Activated naive CD4-positive, alpha-beta T cell treated with anti-CD3 and anti-CD28 coated beads, Interleukin-2, amount 50 U/mL, for 24 hours (primary cell): ENCODE results near the gene CREG2.

Experiments used
- H3K27ac Mint-ChIP-seq: one replicate; pipeline ENCODE4 v1.8.0; 2021; ENCODE audit warnings: mild to moderate bottlenecking, mixed read lengths
- H3K27me3 Mint-ChIP-seq: one replicate; pipeline ENCODE4 v1.8.0; 2021; ENCODE audit warnings: mixed read lengths
- H3K36me3 Mint-ChIP-seq: one replicate; pipeline ENCODE4 v1.8.0; 2021; ENCODE audit warnings: mixed read lengths
- H3K4me1 Mint-ChIP-seq: one replicate; pipeline ENCODE4 v1.8.0; 2021; ENCODE audit warnings: mixed read lengths
- H3K4me3 Mint-ChIP-seq: one replicate; pipeline ENCODE4 v1.8.0; 2021; ENCODE audit warnings: mild to moderate bottlenecking, mixed read lengths
- H3K9me3 Mint-ChIP-seq: one replicate; pipeline ENCODE4 v1.8.0; 2021; ENCODE audit warnings: mixed read lengths

The CREG2 gene

GRCh38 chr2:101349893-101350662 lies 37.2 kb downstream of the CREG2 start:
- Mint-ChIP-seq H3K4me3 (no peak overlapping the region), H3K9me3 (no peaks in the 10 kb centered on the region), H3K27me3 (no peaks in the 10 kb centered on the region), H3K4me1 (peaks cover 11% of the 10 kb centered on the region), H3K36me3 (no peaks in the 10 kb centered on the region), H3K27ac (peak overlapping the region; percentile 59)

DNA sequence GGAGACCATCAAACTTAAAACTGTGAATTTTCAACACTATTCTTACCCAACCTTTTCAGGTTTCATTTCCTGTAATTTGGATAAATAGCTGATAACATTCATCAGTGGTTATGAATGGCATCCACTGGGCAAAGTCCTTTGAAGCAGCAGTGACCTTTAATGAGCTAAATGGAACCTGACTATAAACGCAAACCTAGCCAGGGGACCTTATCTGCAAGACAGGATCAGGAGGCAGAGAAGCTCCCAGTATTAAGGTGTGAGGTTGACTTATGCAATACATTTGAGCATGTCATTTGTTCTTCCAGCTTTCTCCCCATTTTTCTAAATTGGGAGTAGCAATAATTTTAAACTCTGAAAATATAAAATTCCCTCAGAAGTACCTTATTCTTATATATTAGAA lies 38.4 kb downstream of the CREG2 start:
- H3K9me3 Mint-ChIP-seq, result no peaks in the 10 kb centered on the region
- H3K27me3 Mint-ChIP-seq, result no peaks in the 10 kb centered on the region
- no peak overlapping the region for H3K27ac Mint-ChIP-seq
- no peak overlapping the region for H3K4me3 Mint-ChIP-seq
- no peaks in the 10 kb centered on the region for H3K36me3 Mint-ChIP-seq
- H3K4me1 Mint-ChIP-seq, result peaks cover 11% of the 10 kb centered on the region

- Mint-ChIP-seq H3K4me3 (no peak overlapping the region), H3K36me3 (no peaks in the 10 kb centered on the region), H3K4me1 (peaks cover 22% of the 10 kb centered on the region), H3K27me3 (no peaks in the 10 kb centered on the region), H3K9me3 (no peaks in the 10 kb centered on the region), H3K27ac (no peak overlapping the region)
Observed at GRCh38 chr2:101346909-101347308, 40.4 kb downstream of the CREG2 start.

- no peaks in the 10 kb centered on the region for H3K36me3 Mint-ChIP-seq
- H3K27me3 Mint-ChIP-seq, result no peaks in the 10 kb centered on the region
- no peak overlapping the region for H3K27ac Mint-ChIP-seq
- no peaks in the 10 kb centered on the region for H3K9me3 Mint-ChIP-seq
- no peak overlapping the region for H3K4me3 Mint-ChIP-seq
- H3K4me1 Mint-ChIP-seq, result peaks cover 32% of the 10 kb centered on the region
Observed at GRCh38 chr2:101344137-101344536, 43.2 kb downstream of the CREG2 start.

DNA sequence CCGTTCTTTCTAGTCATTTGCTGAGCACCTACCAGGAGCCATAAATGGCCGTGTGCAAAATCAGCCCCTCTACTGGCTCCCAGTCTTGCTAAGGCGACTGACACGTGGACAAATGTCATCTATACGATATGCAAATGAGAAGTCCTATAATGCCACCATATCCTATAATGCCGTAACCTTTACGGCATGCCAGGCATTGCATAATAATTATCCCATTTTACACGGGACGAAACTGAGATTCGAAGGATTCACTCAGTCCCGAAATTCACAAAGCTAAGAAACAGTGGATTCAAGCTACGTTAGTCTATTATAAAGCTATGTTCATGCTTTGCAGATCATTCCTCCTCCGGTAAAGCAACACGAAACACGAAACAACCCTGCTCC lies 44.7 kb downstream of the CREG2 start:
- peaks cover 32% of the 10 kb centered on the region for H3K4me1 Mint-ChIP-seq
- no peak overlapping the region for H3K4me3 Mint-ChIP-seq
- H3K27me3 Mint-ChIP-seq, result no peaks in the 10 kb centered on the region
- H3K27ac Mint-ChIP-seq, result no peak overlapping the region
- H3K36me3 Mint-ChIP-seq, result no peaks in the 10 kb centered on the region
- no peaks in the 10 kb centered on the region for H3K9me3 Mint-ChIP-seq

DNA sequence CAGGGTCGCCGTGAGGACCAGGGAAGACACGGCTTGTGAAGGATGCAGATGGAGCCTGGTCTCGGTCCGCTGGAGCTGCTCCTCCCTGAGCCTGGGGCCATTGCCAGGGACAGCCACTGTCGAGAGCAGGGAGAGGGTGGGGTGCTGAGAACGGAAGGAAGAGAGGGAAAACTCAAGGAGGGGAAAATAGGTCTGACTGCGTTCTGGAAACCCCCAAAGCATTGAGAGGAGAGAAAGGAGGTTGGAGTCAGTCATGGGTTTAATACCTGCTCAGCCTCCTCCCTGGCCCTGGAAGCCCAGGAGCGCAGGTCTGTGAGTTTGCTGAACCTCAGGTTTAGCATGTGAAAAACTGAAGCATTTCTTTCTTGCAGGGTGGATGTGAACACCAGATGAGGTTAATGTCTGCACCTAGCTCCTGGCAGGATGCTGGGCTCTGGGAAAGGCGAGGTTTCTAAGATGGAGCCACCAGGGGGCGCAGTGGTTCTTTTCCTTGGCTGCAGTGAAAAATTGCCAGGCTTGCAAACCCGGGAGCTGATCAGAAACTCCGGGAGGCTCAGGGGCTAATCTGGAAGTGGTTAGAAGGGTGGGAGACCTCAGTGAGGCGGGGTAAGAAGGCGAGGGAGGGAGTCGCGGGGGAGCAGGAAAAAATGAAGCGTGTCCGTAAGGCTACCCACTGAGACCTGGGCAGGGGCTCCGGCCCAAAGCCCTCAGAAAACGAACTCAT lies 45.2 kb downstream of the CREG2 start:
- peak overlapping the region; percentile 62 for H3K27ac Mint-ChIP-seq
- H3K4me1 Mint-ChIP-seq, result peaks cover 33% of the 10 kb centered on the region
- no peak overlapping the region for H3K4me3 Mint-ChIP-seq
- H3K36me3 Mint-ChIP-seq, result no peaks in the 10 kb centered on the region
- H3K9me3 Mint-ChIP-seq, result no peaks in the 10 kb centered on the region
- H3K27me3 Mint-ChIP-seq, result no peaks in the 10 kb centered on the region

DNA sequence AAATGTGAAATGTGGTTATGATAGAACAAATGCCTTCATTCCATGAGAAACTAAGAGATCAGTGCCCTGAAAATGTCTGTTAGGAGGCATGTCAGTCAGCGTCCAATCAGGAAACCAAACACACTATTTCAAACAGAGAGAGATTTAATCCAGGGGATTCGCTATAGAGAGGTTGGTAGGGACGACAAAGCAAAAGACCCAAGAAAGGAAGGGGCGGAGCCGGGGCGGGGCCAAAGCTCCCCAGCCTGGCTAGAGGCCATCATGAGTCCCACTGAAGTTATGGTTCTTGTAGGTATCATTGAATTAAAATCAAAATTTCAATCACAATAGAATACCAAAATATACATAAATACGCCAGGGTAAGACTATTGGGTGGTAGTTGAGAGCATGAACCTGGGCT lies 45.9 kb downstream of the CREG2 start:
- no peak overlapping the region for H3K4me3 Mint-ChIP-seq
- no peaks in the 10 kb centered on the region for H3K36me3 Mint-ChIP-seq
- peaks cover 36% of the 10 kb centered on the region for H3K4me1 Mint-ChIP-seq
- H3K9me3 Mint-ChIP-seq, result no peaks in the 10 kb centered on the region
- H3K27me3 Mint-ChIP-seq, result no peaks in the 10 kb centered on the region
- no peak overlapping the region for H3K27ac Mint-ChIP-seq

DNA sequence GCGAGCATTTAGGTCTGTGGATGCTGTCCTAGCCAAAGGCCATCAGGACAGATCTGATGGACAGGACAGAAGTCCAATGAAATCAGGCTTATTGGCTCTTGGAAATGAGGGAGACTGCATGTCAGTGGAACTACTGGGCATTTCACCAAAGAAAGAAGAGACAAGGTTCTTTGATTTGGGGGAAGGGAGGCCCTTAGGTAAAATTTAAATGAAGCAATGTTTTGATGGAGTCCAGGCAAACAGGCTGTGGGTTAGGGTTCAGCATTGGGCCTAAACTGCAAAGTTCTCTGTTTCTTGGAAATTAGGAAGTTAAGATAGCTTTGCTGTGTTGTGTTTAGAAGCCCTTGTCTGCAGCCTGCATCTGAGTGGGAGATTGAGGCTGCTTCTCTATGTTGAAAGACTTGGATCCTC lies 47.2 kb downstream of the CREG2 start:
- Mint-ChIP-seq H3K4me3 (no peak overlapping the region), H3K36me3 (no peaks in the 10 kb centered on the region), H3K4me1 (peaks cover 37% of the 10 kb centered on the region), H3K27ac (peak overlapping the region; percentile 57), H3K27me3 (no peaks in the 10 kb centered on the region), H3K9me3 (no peaks in the 10 kb centered on the region)

DNA sequence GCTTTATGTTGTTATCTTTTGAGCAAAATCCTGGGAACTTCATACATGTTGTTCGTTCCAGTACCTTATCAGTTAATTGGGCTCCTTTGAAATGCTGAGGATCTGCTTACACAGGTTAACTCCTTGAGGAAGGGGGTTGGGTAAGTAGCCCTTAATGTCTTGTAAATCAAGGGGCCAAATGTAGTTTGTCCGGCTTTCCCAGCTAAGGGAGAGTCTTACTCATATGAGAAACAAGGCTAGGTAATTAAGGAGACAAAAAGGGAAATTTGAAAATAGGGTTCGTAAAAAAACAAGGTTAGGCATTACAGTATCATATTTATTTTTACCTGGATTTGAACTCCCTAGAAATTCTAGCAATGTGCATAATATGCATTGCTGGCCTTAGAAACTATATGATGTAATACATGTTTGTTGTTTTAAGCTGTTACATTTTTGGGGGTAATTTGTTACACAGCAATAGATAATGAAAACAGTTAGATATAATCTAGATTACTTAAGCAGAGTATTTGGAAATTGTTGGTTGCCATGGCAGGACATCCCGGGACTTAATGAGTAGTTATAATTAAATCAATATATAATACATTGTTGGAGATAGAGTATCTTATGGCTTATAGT lies 47.9 kb downstream of the CREG2 start:
- Mint-ChIP-seq H3K4me1 (peaks cover 40% of the 10 kb centered on the region), H3K36me3 (no peaks in the 10 kb centered on the region), H3K27me3 (no peaks in the 10 kb centered on the region), H3K9me3 (no peaks in the 10 kb centered on the region), H3K4me3 (no peak overlapping the region), H3K27ac (no peak overlapping the region)

DNA sequence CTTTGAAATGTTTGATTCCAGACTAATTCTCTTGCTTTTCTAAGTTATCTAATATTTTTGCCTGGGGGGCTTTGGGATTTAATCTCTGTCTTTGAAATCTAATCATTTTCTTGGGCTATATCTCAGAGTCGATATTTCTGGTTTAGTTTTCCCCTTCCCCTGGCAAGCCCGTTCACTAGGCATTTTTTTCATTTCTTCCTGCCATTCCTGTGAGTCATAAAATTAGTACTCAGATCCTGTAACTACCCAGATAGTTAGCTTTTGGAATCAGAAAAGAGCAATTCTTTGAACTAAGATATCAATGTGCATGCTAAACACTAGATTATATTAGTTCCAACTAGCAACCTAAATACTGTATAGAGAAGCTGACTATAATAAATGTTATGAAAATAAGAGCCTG lies 49.4 kb downstream of the CREG2 start:
- no peaks in the 10 kb centered on the region for H3K27me3 Mint-ChIP-seq
- peaks cover 53% of the 10 kb centered on the region for H3K4me1 Mint-ChIP-seq
- H3K36me3 Mint-ChIP-seq, result no peaks in the 10 kb centered on the region
- H3K9me3 Mint-ChIP-seq, result no peaks in the 10 kb centered on the region
- no peak overlapping the region for H3K4me3 Mint-ChIP-seq
- H3K27ac Mint-ChIP-seq, result no peak overlapping the region

DNA sequence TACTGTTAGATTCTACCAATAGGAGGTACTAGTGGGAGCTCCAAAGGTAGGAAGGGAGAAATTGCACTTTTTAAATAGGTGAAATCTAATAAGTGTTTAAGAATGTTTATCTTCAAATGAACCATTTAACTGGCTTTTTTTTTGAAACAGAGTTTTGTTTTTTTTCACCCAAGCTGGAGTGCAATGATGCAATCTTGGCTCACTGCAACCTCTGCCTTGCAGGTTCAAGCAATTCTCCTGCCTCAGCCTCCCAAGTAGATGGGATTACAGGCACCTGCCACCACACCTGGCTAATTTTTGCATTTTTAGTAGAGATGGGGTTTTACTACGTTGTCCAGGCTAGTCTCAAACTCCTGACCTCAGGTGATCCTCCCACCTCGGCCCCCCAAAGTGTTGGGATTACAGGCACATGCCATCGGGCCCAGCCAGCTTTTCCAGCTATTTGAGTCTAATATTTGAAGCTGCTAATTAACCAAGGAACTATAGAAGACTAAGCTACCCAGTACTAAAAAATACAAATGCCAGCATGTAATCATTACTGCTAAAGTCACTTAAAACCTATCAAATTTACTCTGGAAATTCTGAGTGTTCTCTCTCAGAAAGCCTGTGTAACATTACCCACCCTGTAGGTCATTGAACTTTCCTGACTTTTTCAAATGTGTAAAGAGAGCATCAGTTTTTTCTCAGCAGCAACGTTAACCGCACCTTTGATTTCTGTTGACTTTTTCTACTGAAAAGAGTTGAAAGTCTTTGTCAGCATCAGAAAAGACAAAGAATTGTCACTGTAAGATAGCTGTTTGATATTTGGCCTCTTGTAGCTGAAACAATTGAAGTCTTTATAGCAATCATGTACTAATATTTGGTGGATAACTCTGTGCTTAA lies 54.2 kb downstream of the CREG2 start:
- Mint-ChIP-seq H3K36me3 (no peaks in the 10 kb centered on the region), H3K9me3 (no peaks in the 10 kb centered on the region), H3K4me1 (peaks cover 31% of the 10 kb centered on the region), H3K4me3 (no peak overlapping the region), H3K27ac (peak overlapping the region; percentile 32), H3K27me3 (no peaks in the 10 kb centered on the region)

GRCh38 chr2:101331202-101331601 lies 56.1 kb downstream of the CREG2 start:
- no peak overlapping the region for H3K4me3 Mint-ChIP-seq

GRCh38 chr2:101330253-101330933 lies 56.9 kb downstream of the CREG2 start:
- Mint-ChIP-seq H3K27me3 (no peaks in the 10 kb centered on the region), H3K4me1 (peaks cover 27% of the 10 kb centered on the region), H3K9me3 (no peaks in the 10 kb centered on the region), H3K36me3 (no peaks in the 10 kb centered on the region), H3K27ac (peak overlapping the region; percentile 79), H3K4me3 (peak overlapping the region; percentile 13)

More at GRCh38 chr2:101331202-101331601, 56.1 kb downstream of the CREG2 start:
- peak overlapping the region; percentile 79 for H3K27ac Mint-ChIP-seq
- no peaks in the 10 kb centered on the region for H3K9me3 Mint-ChIP-seq
- peaks cover 27% of the 10 kb centered on the region for H3K4me1 Mint-ChIP-seq
- no peaks in the 10 kb centered on the region for H3K36me3 Mint-ChIP-seq
- no peaks in the 10 kb centered on the region for H3K27me3 Mint-ChIP-seq

GRCh38 chr2:101329026-101329425 lies 58.3 kb downstream of the CREG2 start:
- H3K27me3 Mint-ChIP-seq, result no peaks in the 10 kb centered on the region
- H3K4me1 Mint-ChIP-seq, result peaks cover 28% of the 10 kb centered on the region
- H3K9me3 Mint-ChIP-seq, result no peaks in the 10 kb centered on the region
- H3K36me3 Mint-ChIP-seq, result no peaks in the 10 kb centered on the region
- peak overlapping the region; percentile 3 for H3K4me3 Mint-ChIP-seq
- no peak overlapping the region for H3K27ac Mint-ChIP-seq

- no peaks in the 10 kb centered on the region for H3K9me3 Mint-ChIP-seq
- no peaks in the 10 kb centered on the region for H3K36me3 Mint-ChIP-seq
- no peak overlapping the region for H3K4me3 Mint-ChIP-seq
- H3K27ac Mint-ChIP-seq, result no peak overlapping the region
- H3K4me1 Mint-ChIP-seq, result peaks cover 25% of the 10 kb centered on the region
- no peaks in the 10 kb centered on the region for H3K27me3 Mint-ChIP-seq
Observed at GRCh38 chr2:101328474-101329007, 58.8 kb downstream of the CREG2 start.
